ENCODE measurements around the gene LMCD1. TPM values are rescaled to one million over a fixed set of nuclear protein-coding genes. Genes with fewer than 3 reads are reported as not detected.

The LMCD1 gene
- total RNA-seq, 2 experiments from 2014 or later: 2.1 to 2.2 TPM

DNA sequence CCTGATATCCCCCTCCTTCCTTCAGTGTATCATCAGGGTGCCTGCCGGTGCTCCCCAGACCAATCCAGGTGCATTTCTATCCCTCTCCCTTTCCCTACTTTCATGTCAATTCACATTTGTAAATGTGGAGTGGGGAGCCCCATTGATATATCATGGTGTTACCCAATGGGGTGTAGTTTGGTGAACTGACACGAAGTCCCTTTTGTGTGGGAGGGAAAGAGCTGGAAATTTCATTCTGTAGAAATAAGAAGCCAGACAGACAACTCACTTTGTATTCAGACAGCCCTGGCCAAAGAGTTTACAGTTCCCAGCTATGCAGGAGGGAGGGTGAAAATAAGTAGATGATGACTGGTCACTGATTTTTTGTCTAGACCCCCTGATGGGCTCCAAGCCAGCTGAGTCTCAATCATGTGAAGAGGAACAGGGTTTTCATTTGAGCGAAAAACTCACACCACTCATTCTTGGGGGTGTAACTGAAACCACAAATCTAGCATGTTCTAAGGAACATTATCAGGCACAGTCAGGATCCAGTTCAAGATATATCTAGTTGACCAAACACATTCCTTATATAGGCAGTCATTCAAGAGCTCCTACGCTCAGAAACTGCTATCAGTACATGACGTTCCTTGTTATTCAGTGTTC lies 58.9 kb downstream of the LMCD1 start:
- no peaks in the 10 kb centered on the region for H3K9me3 Mint-ChIP-seq
- no peaks in the 10 kb centered on the region for H3K36me3 Mint-ChIP-seq (ENCODE audit: low read depth)
- H3K27ac Mint-ChIP-seq: no peak overlapping the region
- POLR2A ChIA-PET: no interaction called here
- no peak for DNase-seq
- H3K4me3 Mint-ChIP-seq: no peak overlapping the region
- no peaks in the 10 kb centered on the region for H3K4me1 Mint-ChIP-seq (ENCODE audit: low read depth)
- intact Hi-C loops (cut with micrococcal nuclease): no loop called here
- CTCF ChIA-PET: no interaction called here
- TF ChIP-seq, protein P1, sequence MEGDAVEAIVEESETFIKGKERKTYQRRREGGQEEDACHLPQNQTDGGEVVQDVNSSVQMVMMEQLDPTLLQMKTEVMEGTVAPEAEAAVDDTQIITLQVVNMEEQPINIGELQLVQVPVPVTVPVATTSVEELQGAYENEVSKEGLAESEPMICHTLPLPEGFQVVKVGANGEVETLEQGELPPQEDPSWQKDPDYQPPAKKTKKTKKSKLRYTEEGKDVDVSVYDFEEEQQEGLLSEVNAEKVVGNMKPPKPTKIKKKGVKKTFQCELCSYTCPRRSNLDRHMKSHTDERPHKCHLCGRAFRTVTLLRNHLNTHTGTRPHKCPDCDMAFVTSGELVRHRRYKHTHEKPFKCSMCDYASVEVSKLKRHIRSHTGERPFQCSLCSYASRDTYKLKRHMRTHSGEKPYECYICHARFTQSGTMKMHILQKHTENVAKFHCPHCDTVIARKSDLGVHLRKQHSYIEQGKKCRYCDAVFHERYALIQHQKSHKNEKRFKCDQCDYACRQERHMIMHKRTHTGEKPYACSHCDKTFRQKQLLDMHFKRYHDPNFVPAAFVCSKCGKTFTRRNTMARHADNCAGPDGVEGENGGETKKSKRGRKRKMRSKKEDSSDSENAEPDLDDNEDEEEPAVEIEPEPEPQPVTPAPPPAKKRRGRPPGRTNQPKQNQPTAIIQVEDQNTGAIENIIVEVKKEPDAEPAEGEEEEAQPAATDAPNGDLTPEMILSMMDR (IDR thresholded peaks at IDR 0.05): no peak
- ATAC-seq: no peak
- peaks cover 2% of the 10 kb centered on the region for H3K27me3 Mint-ChIP-seq

DNA sequence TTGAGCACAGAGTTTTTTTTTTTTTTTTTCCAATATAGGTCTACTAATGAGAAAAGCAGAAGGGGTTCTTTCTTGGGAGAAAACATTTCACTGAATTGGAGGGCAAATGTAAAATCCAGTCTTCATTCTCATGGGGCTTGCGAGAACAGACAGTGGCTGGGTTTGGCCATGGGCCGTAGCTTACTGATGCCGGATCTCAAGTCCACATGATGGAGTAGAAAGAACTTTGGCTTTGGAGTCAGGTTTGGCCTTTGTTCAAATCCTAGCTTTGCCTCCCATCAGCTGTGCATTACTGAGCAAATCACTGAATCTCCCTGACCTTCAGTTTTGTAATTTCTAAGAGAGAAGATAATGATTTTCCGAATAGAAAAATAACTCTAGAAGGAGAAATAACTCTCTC lies 59.7 kb downstream of the LMCD1 start:
- Mint-ChIP-seq H3K9me3 (no peaks in the 10 kb centered on the region), H3K4me1 (ENCODE audit: low read depth) (no peaks in the 10 kb centered on the region), H3K27ac (no peak overlapping the region), H3K36me3 (ENCODE audit: low read depth) (no peaks in the 10 kb centered on the region), H3K27me3 (peaks cover 2% of the 10 kb centered on the region), H3K4me3 (no peak overlapping the region)
- intact Hi-C loops (cut with micrococcal nuclease): no loop called here
- TF ChIP-seq, protein P1 (IDR thresholded peaks at IDR 0.05): no peak
- ATAC-seq (no peak), DNase-seq (no peak)
- CTCF ChIA-PET: no interaction called here
- POLR2A ChIA-PET: no interaction called here

DNA sequence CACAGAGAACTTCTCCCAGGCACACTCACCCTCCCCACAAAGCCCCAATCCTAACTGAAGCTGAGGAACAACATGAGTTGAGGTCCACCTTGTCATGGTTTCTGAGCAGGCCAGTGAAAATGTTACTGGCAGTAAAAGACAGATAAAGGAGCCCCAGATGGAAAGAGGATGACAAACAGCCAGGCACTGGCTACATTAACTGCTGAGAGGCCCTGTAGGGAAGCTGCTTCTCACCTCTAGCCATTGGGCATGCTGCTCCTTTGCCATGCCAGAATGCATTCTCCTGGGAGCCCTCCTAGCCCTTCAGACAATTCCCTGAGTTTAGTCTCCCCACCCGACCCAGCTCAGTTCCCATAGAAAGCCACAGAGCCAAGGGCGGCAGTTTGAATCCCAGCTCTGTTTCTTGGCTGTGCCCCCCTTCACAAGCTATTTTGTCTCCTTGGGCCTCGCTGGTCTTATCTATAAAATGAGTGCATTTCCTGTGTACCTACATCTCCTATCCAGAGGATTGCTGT lies 60.5 kb downstream of the LMCD1 start:
- no peaks in the 10 kb centered on the region for H3K4me1 Mint-ChIP-seq (ENCODE audit: low read depth)
- intact Hi-C loops (cut with micrococcal nuclease): no loop called here
- H3K27ac Mint-ChIP-seq: no peak overlapping the region
- TF ChIP-seq, protein P1 (IDR thresholded peaks at IDR 0.05): no peak
- no peaks in the 10 kb centered on the region for H3K36me3 Mint-ChIP-seq (ENCODE audit: low read depth)
- H3K4me3 Mint-ChIP-seq: no peak overlapping the region
- ChIA-PET CTCF (no interaction called here), POLR2A (interaction anchor here (0.7 kb wide), 1 partner anchor 1931 kb away, joined by 3 read pairs; no protein-coding TSS in a partner anchor)
- no peaks in the 10 kb centered on the region for H3K9me3 Mint-ChIP-seq
- ATAC-seq: no peak
- DNase-seq: no peak
- H3K27me3 Mint-ChIP-seq: peaks cover 2% of the 10 kb centered on the region

DNA sequence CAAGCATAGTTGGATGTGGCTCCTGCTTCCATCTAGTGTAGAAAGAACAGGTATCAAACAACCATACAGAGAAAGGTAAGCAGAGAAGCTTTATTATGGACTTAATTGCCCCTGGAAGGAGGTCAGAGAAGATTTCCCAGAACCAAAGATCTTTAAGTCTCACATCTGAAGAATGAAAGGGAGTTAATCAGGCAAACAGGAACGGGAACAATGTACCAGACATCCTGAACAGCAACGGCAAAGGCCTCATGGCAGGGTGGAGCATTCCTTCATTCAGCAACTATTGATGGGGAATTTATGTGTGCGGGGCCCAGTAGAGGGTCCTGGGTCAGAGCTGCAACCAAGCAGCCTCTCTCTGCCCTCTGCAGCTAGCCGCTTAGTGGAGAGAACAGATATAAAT lies 61.5 kb downstream of the LMCD1 start:
- Mint-ChIP-seq H3K9me3 (no peaks in the 10 kb centered on the region), H3K27ac (no peak overlapping the region), H3K4me3 (no peak overlapping the region), H3K36me3 (ENCODE audit: low read depth) (no peaks in the 10 kb centered on the region), H3K27me3 (peaks cover 2% of the 10 kb centered on the region), H3K4me1 (ENCODE audit: low read depth) (no peaks in the 10 kb centered on the region)
- TF ChIP-seq, protein P1 (IDR thresholded peaks at IDR 0.05): no peak
- DNase-seq (no peak), ATAC-seq (no peak)
- CTCF ChIA-PET: no interaction called here
- intact Hi-C loops (cut with micrococcal nuclease): no loop called here
- POLR2A ChIA-PET: interaction anchor here (0.6 kb wide), 1 partner anchor 21 kb away, joined by 3 read pairs; no protein-coding TSS in a partner anchor

DNA sequence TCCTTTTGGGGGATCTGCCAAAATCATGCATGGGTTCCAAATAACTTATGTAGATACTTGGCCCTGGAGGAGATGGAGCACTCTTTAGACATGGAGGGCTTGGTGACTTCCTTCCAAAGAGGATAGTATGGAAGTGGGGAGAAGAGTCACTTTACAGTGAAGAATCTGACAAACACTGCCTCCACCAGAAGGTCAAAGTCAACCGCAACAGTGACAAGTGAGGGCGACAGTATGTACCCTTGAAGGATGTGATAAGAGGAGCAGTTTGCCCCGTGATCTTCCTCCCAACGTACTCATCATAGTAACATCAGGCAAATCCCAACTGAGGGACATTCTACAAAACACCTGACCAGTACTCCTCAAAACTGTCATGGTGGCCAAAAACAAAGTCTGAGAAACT lies 62.0 kb downstream of the LMCD1 start:
- Mint-ChIP-seq H3K27ac (no peak overlapping the region), H3K4me3 (no peak overlapping the region), H3K36me3 (ENCODE audit: low read depth) (no peaks in the 10 kb centered on the region), H3K4me1 (ENCODE audit: low read depth) (no peaks in the 10 kb centered on the region), H3K9me3 (no peaks in the 10 kb centered on the region), H3K27me3 (peaks cover 2% of the 10 kb centered on the region)
- ATAC-seq (no peak), DNase-seq (no peak)
- POLR2A ChIA-PET: no interaction called here
- TF ChIP-seq, protein P1 (IDR thresholded peaks at IDR 0.05): no peak
- intact Hi-C loops (cut with micrococcal nuclease): no loop called here
- CTCF ChIA-PET: no interaction called here
